ENCODE measurements around the gene GNA12. TPM values are rescaled to one million over a fixed set of nuclear protein-coding genes. Genes with fewer than 3 reads are reported as not detected.
"Not testable (repeated sequence)": the region's sequence is repeated elsewhere in the genome, so short reads cannot be mapped to it uniquely, and the experiment has no call there.

GNA12 gene
- total RNA-seq, 4 donors from 2014 or later = 17.9 to 33.3 (median 21.7) TPM

DNA sequence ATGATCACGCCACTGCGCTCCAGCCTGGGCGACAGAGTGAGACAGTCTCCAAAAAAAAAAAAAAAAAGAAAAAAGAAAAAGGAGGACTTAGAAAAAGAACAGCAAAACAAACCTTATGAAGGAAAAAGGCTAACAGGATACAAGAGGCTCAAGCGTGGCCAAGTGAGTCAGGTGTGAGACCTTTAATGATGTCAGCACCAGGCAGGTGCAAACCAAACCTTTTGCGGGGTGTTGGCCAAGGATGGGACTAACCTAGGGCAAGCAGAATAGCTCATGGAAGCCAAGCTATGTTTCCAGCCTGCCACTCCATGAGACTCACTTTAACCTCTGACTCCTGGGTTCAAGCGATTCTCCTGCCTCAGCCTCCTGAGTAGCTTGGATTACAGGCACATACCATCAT lies 11.3 kb upstream of the GNA12 start:
- peaks cover 0 to 11% of the 10 kb centered on the region in 2 donors for H3K4me1 ChIP-seq
- intact Hi-C loops (cut with DNase I) = no loop called here
- WGBS, 2 donors = 97 to 98% methylated on average over 6 of the region's 6 CpGs
- TF ChIP-seq POLR2A (IDR thresholded peaks at IDR 0.05) = no peak
- TF ChIP-seq, protein P1, sequence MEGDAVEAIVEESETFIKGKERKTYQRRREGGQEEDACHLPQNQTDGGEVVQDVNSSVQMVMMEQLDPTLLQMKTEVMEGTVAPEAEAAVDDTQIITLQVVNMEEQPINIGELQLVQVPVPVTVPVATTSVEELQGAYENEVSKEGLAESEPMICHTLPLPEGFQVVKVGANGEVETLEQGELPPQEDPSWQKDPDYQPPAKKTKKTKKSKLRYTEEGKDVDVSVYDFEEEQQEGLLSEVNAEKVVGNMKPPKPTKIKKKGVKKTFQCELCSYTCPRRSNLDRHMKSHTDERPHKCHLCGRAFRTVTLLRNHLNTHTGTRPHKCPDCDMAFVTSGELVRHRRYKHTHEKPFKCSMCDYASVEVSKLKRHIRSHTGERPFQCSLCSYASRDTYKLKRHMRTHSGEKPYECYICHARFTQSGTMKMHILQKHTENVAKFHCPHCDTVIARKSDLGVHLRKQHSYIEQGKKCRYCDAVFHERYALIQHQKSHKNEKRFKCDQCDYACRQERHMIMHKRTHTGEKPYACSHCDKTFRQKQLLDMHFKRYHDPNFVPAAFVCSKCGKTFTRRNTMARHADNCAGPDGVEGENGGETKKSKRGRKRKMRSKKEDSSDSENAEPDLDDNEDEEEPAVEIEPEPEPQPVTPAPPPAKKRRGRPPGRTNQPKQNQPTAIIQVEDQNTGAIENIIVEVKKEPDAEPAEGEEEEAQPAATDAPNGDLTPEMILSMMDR (IDR thresholded peaks at IDR 0.05) = no peak
- H3K27me3 ChIP-seq = no peaks in the 10 kb centered on the region
- H3K27ac ChIP-seq = no peak overlapping the region
- H3K36me3 ChIP-seq = no peaks in the 10 kb centered on the region
- DNase-seq = no peak
- no peaks in the 10 kb centered on the region for H3K9me3 ChIP-seq
- no peak overlapping the region for H3K4me3 ChIP-seq (replicated peaks in 1 of 3)

DNA sequence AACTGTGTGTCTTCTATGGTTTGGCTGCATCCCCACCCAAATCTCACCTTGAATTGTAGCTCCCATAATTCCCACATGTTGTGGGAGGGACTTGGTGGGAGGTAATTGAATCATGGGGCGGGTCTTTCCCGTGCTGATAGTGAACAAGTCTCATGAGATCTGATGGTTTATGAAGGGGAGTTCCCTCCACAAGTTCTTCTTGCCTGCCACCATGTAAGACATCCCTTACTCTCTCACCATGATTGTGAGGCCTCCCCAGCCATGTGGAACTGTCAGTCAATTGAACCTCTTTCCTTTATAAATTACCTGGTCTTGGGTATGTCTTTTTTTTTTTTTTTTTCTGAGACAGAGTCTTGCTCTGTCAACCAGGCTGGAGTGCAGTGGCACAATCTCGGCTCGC lies 9.4 kb upstream of the GNA12 start:
- H3K36me3 ChIP-seq; H3K27me3 ChIP-seq; intact Hi-C loops (cut with DNase I); H3K4me3 ChIP-seq (replicated peaks in 1 of 3); DNase-seq; H3K27ac ChIP-seq; H3K9me3 ChIP-seq: not testable (repeated sequence)
- peaks cover 0 to 11% of the 10 kb centered on the region in 2 donors for H3K4me1 ChIP-seq
- WGBS, 2 donors = 89 to 93% methylated on average over 4 of the region's 4 CpGs

DNA sequence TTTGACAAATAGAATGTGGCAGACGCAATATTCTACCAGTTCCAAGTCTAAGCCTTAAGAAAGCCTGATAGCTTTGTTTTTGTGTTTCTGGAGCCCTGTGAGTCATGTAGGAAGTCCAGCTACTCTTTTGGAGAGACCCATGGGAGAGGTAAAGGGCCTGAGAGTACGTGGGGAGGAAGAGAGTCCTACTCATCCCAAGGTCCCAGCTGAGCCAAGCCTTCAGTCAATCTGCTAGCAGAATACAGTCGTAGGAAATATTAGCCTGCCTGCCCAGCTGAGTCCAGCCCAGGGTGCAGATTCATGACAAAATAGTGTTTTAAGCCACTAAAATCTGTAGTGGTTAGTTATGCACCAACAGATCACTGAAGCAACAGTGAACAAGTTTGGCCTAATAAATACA lies 9.0 kb upstream of the GNA12 start:
- WGBS, 2 donors = 30 to 47% methylated on average over 3 of the region's 3 CpGs
- no peaks in the 10 kb centered on the region for H3K9me3 ChIP-seq
- H3K4me3 ChIP-seq (replicated peaks in 1 of 3) = no peak overlapping the region
- no peak overlapping the region for H3K27ac ChIP-seq
- no peaks in the 10 kb centered on the region for H3K27me3 ChIP-seq
- peaks cover 0 to 11% of the 10 kb centered on the region in 2 donors for H3K4me1 ChIP-seq
- TF ChIP-seq, protein P1 (IDR thresholded peaks at IDR 0.05) = no peak
- TF ChIP-seq POLR2A (IDR thresholded peaks at IDR 0.05) = no peak
- DNase-seq = no peak
- intact Hi-C loops (cut with DNase I) = no loop called here
- no peaks in the 10 kb centered on the region for H3K36me3 ChIP-seq

DNA sequence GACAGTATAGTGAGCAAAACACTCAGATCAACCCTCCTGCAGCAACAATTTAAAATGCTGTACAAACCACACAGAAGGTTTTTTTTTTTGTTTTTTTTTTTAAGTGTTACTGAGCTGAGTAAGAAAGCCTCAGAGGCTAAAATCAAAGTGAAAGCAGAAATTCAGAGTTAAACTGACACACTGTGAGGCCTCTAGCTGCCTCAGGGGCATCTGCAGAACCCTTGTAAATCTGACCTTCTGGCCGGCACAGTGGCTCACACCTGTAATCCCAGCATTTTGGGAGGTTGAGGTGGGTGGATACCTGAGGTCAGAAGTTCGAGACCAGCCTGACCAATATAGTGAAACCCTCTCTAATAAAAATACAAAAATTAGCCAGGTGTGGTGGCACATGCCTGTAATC lies 7.4 kb upstream of the GNA12 start:
- Histone ChIP-seq H3K4me1 (peaks cover 0 to 11% of the 10 kb centered on the region in 2 donors), H3K27me3 (no peaks in the 10 kb centered on the region), H3K36me3 (no peaks in the 10 kb centered on the region), H3K27ac (no peak overlapping the region), H3K4me3 (replicated peaks in 1 of 3) (no peak overlapping the region), H3K9me3 (no peaks in the 10 kb centered on the region)
- no peak for DNase-seq
- TF ChIP-seq, protein P1 (IDR thresholded peaks at IDR 0.05) = no peak
- TF ChIP-seq POLR2A (IDR thresholded peaks at IDR 0.05) = no peak
- intact Hi-C loops (cut with DNase I) = no loop called here
- 64 to 75% methylated on average over 2 of the region's 2 CpGs for WGBS, 2 donors

DNA sequence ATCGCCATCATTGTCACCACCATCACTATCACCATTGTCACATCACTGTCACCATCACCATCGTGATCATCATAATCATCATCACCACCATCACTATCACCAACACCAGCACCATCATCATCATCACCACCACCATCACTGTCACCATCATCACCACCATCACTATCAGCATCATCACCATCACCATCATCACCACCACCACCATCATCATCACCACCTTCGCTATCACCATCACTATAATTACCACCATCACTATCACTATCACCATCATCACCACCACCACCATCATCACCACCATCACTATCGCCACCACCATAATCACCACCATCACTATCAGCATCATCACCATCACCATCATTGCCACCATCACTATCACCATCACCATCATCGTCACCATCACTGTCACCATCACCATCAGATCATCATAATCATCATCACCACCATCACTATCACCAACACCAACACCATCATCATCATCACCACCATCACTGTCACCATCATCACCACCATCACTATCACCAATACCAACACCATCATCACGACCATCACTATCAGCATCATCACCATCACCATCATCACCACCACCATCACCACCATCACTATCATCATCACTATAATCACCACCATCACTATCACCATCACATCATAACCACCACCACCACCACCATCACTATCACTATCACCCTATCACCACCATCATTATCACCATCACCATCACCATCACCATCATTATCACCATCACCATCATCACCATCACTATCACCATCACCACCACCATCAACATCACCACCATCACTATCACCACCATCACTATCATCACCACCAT lies 6.0 kb upstream of the GNA12 start:
- H3K36me3 ChIP-seq = no peaks in the 10 kb centered on the region
- intact Hi-C loops (cut with DNase I) = loop anchor here (10.0 kb wide), 1 partner anchor 295 kb away; the partner anchor contains the start of genes BRAT1 and IQCE
- 94% methylated on average over 6 of the region's 6 CpGs for WGBS, 2 donors
- H3K27ac ChIP-seq = no peak overlapping the region
- no peak for DNase-seq
- no peak overlapping the region for H3K4me3 ChIP-seq (replicated peaks in 1 of 3)
- no peak for TF ChIP-seq POLR2A (IDR thresholded peaks at IDR 0.05)
- TF ChIP-seq, protein P1 (IDR thresholded peaks at IDR 0.05) = no peak
- H3K9me3 ChIP-seq = no peaks in the 10 kb centered on the region
- H3K4me1 ChIP-seq = peaks cover 0 to 11% of the 10 kb centered on the region in 2 donors
- H3K27me3 ChIP-seq = no peaks in the 10 kb centered on the region

Measured in thyroid gland (tissue), 4 donors.